Stimulated activated CD4-positive, alpha-beta T cell treated with anti-CD3 and anti-CD28 coated beads, TNF-alpha, amount 100 ng/mL, for 4 hours (primary cell): ENCODE data around the gene SF1.

Source experiments
- DNase-seq, 3 experiments: peaks; one replicate each; pipeline ENCODE4 v3.0.0-alpha.2; 2020; ENCODE audit warnings: low read depth in 3 of 3

SF1 gene

DNA sequence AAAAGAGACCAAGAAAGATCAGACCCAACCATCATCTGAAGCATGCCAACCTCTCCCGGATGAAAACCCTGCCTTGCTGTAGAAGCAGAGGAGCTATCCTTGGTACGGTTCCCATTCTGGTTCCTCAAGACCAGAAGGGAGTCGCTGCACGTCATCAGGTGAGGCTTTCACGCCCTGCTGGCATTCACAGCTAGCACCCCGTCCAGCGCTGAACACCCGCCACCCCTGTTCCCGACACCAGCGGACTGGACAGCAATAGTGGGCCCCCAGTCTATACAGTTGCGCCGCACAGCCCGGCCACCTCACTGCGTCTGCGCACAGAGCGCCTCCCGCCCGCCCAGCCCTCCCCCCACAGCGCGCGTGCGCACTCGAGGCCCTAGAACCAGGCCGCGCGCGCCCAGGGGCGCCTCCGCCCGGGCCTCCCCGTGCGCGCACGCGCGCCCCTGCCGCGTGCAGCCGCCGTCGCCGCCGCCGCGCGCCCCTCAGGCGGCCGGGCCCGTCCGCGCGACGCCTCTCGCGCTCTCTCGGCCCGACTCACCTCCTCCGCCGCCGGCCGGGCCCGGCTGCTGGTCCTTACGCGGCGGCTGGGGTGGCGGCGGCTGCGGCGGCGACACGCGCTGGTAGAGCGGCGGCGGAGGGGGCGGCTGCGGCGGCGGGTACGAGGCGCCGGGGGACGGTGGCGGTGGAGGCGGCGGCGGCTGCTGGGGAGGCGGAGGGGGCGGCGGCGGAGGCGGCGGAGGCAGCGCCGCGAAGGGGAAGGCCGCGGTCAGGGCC is 706 bp downstream of the SF1 start:
- DNase-seq = peak; percentile 66 to 72 (median 68)

GRCh38 chr11:64776875-64777274 is 1.5 kb downstream of the SF1 start:
- no peak for DNase-seq

DNA sequence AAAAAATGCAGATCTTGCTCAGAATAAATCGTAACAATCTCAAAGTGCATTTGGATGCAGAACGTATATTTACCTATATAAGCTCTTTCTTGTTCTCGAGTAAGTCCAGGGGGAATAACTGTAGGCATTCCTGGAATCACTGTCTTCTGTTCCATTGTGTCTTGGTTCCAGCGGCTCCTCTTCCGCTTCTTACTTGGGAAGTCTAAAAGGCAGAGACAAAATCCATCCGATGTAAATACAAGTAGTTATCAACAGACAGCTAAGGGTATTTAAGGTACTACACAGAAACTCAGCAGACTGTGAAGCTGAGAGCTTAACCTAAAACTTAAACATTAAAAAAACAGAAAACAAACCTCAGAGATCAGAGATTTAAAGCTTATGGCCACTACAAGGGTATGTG is 1.9 kb downstream of the SF1 start:
- DNase-seq = no peak

- DNase-seq = no peak
These were observed 4.2 kb downstream of the SF1 start for GRCh38 chr11:64774144-64774543.

GRCh38 chr11:64772303-64773018 is 5.9 kb downstream of the SF1 start:
- no peak for DNase-seq

DNA sequence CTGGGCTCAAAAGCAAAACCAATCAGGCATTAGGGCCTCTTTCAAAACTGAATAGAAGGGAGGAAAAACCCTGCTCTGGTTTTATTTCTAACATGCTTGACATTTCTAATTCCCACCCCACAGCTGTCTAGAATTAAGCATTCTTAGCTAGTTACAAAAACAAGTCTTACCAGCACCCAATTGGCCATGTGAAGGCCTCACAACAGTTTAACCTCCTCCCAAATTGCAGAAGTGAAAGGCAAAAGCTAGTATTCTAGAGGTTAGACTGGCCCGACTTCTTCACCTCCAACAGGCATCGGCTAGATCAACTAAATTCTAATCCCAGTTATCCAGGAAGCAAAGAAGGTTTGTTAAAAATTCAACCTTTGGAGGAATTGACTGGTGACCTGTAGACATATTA is 6.5 kb downstream of the SF1 start:
- no peak for DNase-seq

- DNase-seq = no peak
These were observed 8.2 kb downstream of the SF1 start for GRCh38 chr11:64770120-64770519.

GRCh38 chr11:64769283-64769682 is 9.1 kb downstream of the SF1 start:
- DNase-seq = no peak

DNA sequence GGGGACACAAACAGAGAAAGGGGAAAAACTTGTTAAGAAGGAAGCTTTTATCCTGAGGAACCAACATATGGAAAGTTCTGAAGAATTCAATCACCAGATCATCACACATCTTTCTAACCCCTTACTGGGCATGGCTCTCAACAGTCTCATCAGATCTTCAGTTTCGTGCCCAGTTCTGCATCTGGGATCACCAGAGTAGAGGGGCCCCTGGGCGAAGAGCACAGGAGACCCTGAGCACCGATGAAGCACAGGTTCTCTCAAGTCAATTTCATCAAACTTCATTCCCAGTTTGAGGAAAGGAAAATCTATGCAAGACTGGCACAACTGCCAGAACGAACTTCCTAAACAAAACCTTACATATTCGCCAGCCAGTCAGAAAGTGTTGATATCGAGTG is 10.0 kb downstream of the SF1 start:
- no peak for DNase-seq

DNA sequence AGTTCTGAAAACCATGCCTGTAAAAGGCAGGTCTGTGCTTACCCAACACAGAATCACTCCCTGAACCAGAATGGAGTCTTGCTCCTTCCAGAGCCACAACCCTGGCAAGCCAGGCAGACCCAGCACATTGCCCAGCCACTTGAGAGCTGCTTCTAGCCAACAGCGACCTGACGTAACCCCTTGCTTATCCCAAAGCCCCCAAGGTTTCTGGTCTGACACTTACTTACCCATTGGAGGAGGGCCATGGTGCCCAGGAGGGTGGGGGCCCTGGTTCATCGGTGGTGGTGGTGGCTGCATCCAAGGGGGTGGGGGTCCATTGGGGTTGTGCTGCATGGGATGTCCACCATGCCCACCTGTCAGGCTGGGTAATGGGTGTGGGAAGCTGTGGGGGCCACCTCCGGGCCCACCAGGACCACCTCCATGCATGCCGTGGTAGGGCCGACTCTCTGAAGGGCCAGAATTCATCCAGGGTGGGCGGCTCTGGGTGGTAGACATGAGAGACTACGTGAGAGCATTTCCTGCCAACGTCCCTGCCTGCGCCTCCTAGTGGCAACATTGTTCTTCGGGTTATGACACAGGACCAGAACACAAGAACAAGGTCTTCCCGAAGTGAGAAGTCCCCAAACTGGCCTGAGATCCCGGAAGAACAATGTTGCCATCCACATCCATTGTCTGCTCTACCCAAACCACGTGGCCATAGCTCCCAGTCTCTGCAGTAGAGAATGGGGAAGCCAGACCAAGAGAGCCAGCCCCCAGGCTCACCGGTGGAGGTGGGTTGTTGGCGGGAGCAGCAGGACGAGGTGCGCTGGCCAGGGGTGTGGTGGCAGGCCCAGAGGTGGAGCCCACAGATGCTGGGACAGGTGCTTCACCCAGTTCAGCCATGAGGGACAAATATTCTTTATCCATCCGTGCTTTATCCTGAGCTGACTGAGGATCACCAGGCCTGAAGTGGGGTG is 10.7 kb downstream of the SF1 start:
- DNase-seq = peak in 2 of 3 experiments; percentile 49 to 71

DNA sequence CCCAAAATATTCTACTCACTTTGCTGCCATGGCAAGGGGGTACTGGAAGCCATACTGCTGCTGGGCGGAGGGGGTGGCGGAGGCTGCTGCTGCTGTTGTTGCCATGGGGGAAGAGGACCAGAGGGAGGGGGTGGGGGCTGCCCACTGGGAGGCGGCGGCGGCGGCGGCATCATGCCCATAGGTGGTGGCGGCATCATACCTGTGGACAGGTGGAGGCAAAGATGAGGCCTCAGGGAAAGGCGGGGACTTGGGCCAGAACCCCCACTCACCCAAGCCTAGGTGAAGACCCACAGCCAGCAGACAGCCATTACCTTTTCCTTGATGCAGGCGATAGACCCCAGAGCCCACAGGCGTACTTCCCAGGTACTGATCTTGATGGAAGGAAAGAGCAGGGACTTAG is 11.5 kb downstream of the SF1 start:
- no peak for DNase-seq

- DNase-seq = no peak
These were observed 12.3 kb downstream of the SF1 start for GRCh38 chr11:64765851-64766665.

DNA sequence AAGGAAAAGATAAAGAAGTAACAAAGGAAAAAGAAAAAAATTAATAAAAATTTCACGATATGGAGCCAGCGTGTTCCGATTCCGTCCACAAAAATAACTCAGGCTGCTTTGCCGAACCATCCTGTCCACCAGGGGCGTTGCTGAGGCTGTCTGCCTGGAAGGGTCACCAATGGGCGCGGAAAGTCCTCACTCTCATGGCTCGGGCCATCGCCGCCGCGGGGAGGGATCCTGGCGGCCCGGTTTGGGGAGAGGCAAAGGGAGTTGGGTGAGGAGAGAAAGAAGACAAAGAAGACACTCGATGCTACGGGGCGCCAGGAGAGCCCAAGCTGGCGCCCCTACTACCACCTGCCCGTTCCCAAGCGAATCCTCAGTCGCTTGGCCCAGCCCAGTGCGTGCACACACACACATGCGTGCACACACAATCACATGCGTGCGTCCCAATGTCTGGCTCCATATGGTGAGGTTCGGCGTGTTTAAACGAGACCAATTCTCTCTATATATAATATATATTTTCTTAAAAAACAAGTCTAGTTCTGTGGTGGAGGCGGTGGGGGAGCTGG is 13.0 kb downstream of the SF1 start:
- no peak for DNase-seq

DNA sequence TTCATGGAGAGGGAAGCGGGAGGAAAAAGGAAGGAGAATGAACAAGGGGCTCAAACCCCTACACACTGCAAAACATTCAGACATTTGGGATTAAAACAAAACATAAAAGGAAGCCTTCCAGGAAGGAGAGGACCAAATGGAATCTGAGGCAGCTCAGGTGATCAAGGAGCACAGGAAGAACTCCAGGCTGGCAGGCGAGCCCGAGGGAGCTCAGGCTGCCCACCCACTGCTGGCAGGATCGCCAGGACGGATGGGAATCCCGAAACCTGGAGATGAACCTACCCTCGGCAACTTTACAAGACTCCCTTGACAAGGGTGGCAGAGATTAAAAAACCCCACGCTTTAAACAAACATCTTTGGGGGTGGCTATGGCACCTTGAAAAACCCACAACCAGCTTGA is 13.6 kb downstream of the SF1 start:
- DNase-seq = no peak

- peak in 2 of 3 experiments; percentile 35 to 36 for DNase-seq
These were observed 14.2 kb downstream of the SF1 start for GRCh38 chr11:64764040-64764611.

DNA sequence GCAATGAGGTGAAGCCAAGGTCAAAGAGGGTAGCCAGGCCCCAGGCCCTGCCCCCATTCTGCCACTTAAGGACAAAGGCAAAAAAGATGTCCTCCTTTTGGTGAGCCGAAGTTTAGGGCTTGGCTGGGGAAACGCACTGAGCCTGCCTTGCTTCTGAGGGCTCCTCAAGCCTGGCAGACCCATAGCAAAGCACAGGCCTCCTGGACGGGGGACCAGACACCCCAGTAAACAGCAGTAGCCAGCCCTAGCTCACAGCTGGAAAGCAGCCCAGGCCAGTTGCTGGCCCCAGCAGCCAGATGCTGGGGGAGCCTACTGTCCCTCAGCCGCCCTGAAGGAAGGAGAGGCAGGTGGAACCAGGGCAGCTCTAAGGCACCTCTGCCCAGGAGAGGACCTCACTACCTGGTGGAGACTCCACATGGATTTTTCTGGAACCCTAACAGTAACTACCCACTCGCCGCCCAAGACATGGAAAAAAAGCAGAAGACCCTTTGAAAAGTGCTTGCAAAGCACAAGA is 14.8 kb downstream of the SF1 start:
- no peak for DNase-seq

GRCh38 chr11:64762674-64763525 is 15.4 kb downstream of the SF1 start:
- no peak for DNase-seq

GRCh38 chr11:64762277-64762673 is 16.1 kb downstream of the SF1 start:
- DNase-seq = no peak

DNA sequence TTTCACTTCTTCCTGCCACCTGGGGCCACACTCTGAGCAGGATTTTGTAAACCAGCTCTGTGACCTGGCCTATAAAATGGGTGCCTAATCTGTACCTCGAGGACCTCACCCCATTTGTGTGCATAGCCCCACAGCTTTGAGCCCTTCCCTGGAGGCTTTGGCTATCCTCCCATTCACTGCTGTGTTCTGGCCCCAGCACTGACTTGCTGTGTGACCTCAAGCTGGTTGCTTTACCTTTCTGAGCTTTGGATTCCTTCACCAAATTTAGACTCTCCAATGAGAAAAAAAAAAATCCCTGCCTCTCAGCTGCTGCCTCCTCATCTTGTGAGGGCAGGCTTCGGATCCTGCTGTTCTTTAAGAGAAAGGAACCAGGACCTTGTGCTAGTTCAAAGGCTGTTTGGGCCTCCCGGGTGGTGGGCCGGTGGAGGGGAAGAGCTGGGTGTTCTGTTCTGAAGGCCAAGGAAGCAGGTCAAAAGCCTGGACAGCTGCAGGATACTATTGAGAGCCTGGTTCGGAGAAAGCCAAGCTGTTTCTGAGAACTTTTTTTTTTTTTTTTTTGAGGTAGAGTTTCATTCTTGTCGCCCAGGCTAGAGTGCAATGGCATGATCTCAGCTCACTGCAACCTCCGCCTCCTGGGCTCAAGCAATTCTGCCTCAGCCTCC is 17.5 kb downstream of the SF1 start:
- DNase-seq = no peak
